ENCODE measurements around the gene LSS. TPM values are rescaled to one million over a fixed set of nuclear protein-coding genes. Genes with fewer than 3 reads are reported as not detected.

The LSS gene
- total RNA-seq, 1 experiment from 2014 or later = 59.4 TPM

Other genes starting within 250 kb of the LSS start
- gene COL6A1, start 247.0 kb downstream of the LSS start, total RNA-seq (2014; rRNA removed; shearing (Covaris generic)) = 83.0 and 85.1 TPM in 2 replicates
- gene COL6A2, start 130.7 kb downstream of the LSS start, total RNA-seq (2014; rRNA removed; shearing (Covaris generic)) = 69.1 and 79.2 TPM in 2 replicates
- 1.1 TPM in 1 of 2 replicates, not detected in the other for gene FTCD, start 73.2 kb downstream of the LSS start, total RNA-seq (2014; rRNA removed; shearing (Covaris generic))
- gene SPATC1L, start 44.3 kb downstream of the LSS start, total RNA-seq (2014; rRNA removed; shearing (Covaris generic)) = 5.9 and 11.2 TPM in 2 replicates
- 102 and 127 TPM in 2 replicates for gene MCM3AP, start 56.8 kb upstream of the LSS start, total RNA-seq (2014; rRNA removed; shearing (Covaris generic))
- gene YBEY, start 57.6 kb upstream of the LSS start, total RNA-seq (2014; rRNA removed; shearing (Covaris generic)) = 29.0 and 52.6 TPM in 2 replicates
- 7.9 and 8.2 TPM in 2 replicates for gene C21orf58, start 95.1 kb upstream of the LSS start, total RNA-seq (2014; rRNA removed; shearing (Covaris generic))
- 14.3 and 33.5 TPM in 2 replicates for gene PCNT, start 95.4 kb upstream of the LSS start, total RNA-seq (2014; rRNA removed; shearing (Covaris generic))
- gene DIP2A, start 230.1 kb upstream of the LSS start, total RNA-seq (2014; rRNA removed; shearing (Covaris generic)) = 23.2 and 32.4 TPM in 2 replicates